GM10248 (cell line): ENCODE measurements around the gene PIP5K1B.

ENCODE experiments used
- CTCF ChIA-PET: fragments of 300-600 bp; sonication (Branson Sonifier 250); formaldehyde crosslinking; extraction: SDS; loops from one replicate; lab custom pipeline; 2021; ENCODE audit warnings: antibody characterized with exemption; lab: Yijun Ruan, JAX
- POLR2A ChIA-PET: fragments of 350-650 bp; sonication (Branson Sonifier 250); formaldehyde crosslinking; extraction: SDS; loops from one replicate; lab custom pipeline; 2020; ENCODE audit warnings: antibody characterized with exemption; lab: Yijun Ruan, JAX
- DNase-seq: peaks from one replicate; pipeline ENCODE4 v3.0.0; 2012; ENCODE audit errors: extremely low spot score
- CTCF ChIP-seq: IDR thresholded peaks from 2 replicates; pipeline ENCODE4 v1.5.1; 2012; ENCODE audit warnings: mild to moderate bottlenecking, low read depth; ENCODE audit errors: extremely low read depth, missing control alignments, control extremely low read depth

Gene PIP5K1B

DNA sequence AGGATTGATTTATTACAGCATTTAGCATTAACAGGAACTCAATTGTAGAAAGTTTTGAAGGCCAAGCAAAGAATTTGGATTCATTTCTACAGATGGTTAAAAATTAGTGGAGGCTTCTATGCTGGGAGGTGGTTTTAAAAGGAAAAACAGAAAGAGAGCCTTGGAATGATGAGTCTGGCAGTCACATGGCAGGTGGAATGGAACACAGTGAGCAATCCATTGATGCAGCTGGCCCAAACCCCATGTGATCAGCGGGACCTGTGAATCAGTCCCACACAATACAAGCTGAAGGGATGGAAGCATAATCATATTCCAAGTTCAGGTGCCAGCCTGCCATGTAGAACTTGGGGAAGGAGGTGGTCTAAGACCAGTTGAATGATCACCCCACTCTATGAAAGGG lies 147.9 kb downstream of the PIP5K1B start:
- CTCF ChIA-PET = interaction anchor here (0.9 to 1.5 kb wide), 2 partner anchors 12 to 147 kb away, joined by 3 to 4 read pairs; no protein-coding TSS in a partner anchor
- POLR2A ChIA-PET = no interaction called here
- TF ChIP-seq CTCF = no peak
- no peak for DNase-seq

GRCh38 chr9:68859347-68859746 lies 154.3 kb downstream of the PIP5K1B start:
- DNase-seq = no peak
- POLR2A ChIA-PET = no interaction called here
- CTCF ChIA-PET = interaction anchor here (1.2 to 3.0 kb wide), 5 partner anchors 12 to 108 kb away, joined by 3 to 13 read pairs (median 4); no protein-coding TSS in a partner anchor
- no peak for TF ChIP-seq CTCF

DNA sequence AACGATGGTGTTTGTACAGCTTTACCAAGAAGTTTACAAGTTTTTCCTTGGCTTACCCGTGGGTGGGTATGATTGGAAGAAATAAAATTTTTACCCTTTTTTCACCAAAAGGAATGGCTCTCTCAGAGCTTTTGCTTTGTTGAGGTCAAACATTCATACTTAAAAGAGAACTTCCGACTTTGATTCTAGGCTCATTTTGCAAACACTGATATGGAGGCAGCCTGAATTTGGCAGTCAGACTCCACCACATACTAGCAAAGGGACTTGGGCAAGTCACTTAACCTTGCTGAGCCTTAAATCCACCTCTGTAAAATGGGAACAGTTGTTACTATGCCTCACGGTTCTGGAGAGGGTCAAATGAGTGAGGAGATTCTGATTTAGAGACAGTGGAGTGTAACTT lies 155.4 kb downstream of the PIP5K1B start:
- ChIA-PET CTCF (interaction anchor here (2.3 kb wide), 1 partner anchor 11 kb away, joined by 9 read pairs; no protein-coding TSS in a partner anchor), POLR2A (no interaction called here)
- TF ChIP-seq CTCF = no peak
- no peak for DNase-seq

DNA sequence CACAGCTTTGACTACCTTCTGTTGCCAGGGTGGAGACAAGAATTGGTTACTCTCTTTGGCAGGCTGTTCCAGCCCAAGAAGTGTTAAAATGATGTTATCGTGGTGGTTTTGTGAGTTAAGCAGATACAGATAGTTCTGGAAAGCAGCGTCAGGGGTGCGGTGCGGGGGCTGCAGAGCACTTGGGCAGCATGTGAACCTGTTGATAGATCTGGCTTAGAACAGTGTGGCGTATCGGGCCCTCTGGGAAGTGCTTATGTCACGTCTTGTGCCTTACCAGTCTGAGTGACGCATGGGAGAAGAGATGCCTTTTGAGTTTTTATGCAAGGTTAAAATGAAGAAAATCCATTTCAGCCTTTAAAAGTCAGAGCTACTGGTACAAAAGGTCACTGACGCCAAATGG lies 156.4 kb downstream of the PIP5K1B start:
- no peak for DNase-seq
- no peak for TF ChIP-seq CTCF
- POLR2A ChIA-PET = no interaction called here
- CTCF ChIA-PET = no interaction called here

- TF ChIP-seq CTCF = no peak
- CTCF ChIA-PET = no interaction called here
- no peak for DNase-seq
- POLR2A ChIA-PET = no interaction called here
These were observed 162.0 kb downstream of the PIP5K1B start for GRCh38 chr9:68867066-68867465.

GRCh38 chr9:68869022-68869421 lies 164.0 kb downstream of the PIP5K1B start:
- POLR2A ChIA-PET = no interaction called here
- no peak for DNase-seq
- CTCF ChIA-PET = interaction anchor here (1.0 to 2.0 kb wide), 5 partner anchors 11 to 24 kb away, joined by 3 to 6 read pairs (median 4); no protein-coding TSS in a partner anchor
- no peak for TF ChIP-seq CTCF
